Activated B cell treated with CpG ODN at 0.5 μM for 24 hours (primary cell): ENCODE results near the gene PAFAH2. TPM values are rescaled to one million over a fixed set of nuclear protein-coding genes. Genes with fewer than 3 reads are reported as not detected.

ENCODE experiments used
- ATAC-seq: fragments of 200-7000 bp; cut with Tn5 transposase; one replicate; pipeline ENCODE4 v1.10.0; 2021; ENCODE audit warnings: low read depth, mild to moderate bottlenecking, moderate library complexity
- CTCF ChIA-PET: fragments of 350-600 bp; sonication (Branson Sonifier 250); formaldehyde crosslinking; loops from one replicate; lab custom pipeline; 2021; ENCODE audit warnings: antibody characterized with exemption; lab: Charles Lee
- POLR2A ChIA-PET: fragments of 350-600 bp; sonication (Branson Sonifier 250); formaldehyde crosslinking; loops from one replicate; lab custom pipeline; 2021; ENCODE audit warnings: antibody characterized with exemption; lab: Charles Lee
- DNase-seq: peaks from one replicate; pipeline ENCODE4 v3.0.0; 2022
- H3K27ac Mint-ChIP-seq: one replicate; pipeline ENCODE4 v1.8.0; 2020; ENCODE audit warnings: mixed read lengths
- H3K27me3 Mint-ChIP-seq: one replicate; pipeline ENCODE4 v1.8.0; 2021; ENCODE audit warnings: mixed read lengths
- H3K36me3 Mint-ChIP-seq: one replicate; pipeline ENCODE4 v1.8.0; 2021; ENCODE audit warnings: low read depth, mixed read lengths
- H3K4me1 Mint-ChIP-seq: one replicate; pipeline ENCODE4 v1.8.0; 2021; ENCODE audit warnings: mixed read lengths
- H3K4me3 Mint-ChIP-seq: one replicate; pipeline ENCODE4 v1.8.0; 2020; ENCODE audit warnings: mild to moderate bottlenecking, mixed read lengths
- H3K9me3 Mint-ChIP-seq: one replicate; pipeline ENCODE4 v1.8.0; 2020; ENCODE audit warnings: mixed read lengths
- intact Hi-C: fragments of 100-400 bp; cut with micrococcal nuclease; formaldehyde crosslinking; loops from one replicate; pipeline ENCODE4 v1.15.1; 2024
- total RNA-seq: library from RNA; stranded (reverse); gene quantifications from 2 replicates; pipeline ENCODE4 v1.2.3, GENCODE V29; 2022
- TF ChIP-seq, protein P1 (sequence below): fragments of 200-600 bp; IDR thresholded peaks from one replicate; pipeline ENCODE4 v1.8.0; 2022; ENCODE audit warnings: antibody characterized with exemption, mild to moderate bottlenecking

The PAFAH2 gene
- total RNA-seq, 1 donor from 2014 or later = 5.4 TPM

- intact Hi-C loops = no loop called here
Measured at GRCh38 chr1:25926731-25927496, 70.9 kb downstream of the PAFAH2 start.

DNA sequence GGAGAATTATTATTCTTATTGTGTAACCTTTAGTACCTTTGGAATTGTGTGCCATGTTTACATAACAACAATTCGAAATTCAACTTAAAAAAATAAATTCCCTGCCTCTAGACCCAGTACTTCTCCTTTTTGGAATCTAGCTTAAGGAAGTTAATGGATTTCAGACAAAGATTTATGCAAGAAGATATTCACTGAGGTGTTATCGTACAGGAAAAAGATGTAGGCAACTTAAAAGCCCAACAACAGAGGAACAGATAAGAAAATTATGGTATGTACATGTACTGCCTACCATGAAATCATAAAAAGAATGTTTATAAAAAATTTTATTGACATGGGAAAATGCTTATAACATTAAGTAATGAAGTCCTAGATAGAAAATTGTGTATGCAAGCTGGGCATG, 73.4 kb downstream of the PAFAH2 start:
- CTCF ChIA-PET = no interaction called here
- intact Hi-C loops = no loop called here
- Mint-ChIP-seq H3K27me3 (peaks cover 41% of the 10 kb centered on the region), H3K9me3 (no peaks in the 10 kb centered on the region), H3K4me3 (no peak overlapping the region), H3K36me3 (no peaks in the 10 kb centered on the region), H3K27ac (no peak overlapping the region), H3K4me1 (peaks cover 13% of the 10 kb centered on the region)
- POLR2A ChIA-PET = interaction anchor here (0.7 kb wide), 1 partner anchor 27 kb away, joined by 8 read pairs; no protein-coding TSS in a partner anchor
- DNase-seq (no peak), ATAC-seq (no peak)
- TF ChIP-seq, protein P1, sequence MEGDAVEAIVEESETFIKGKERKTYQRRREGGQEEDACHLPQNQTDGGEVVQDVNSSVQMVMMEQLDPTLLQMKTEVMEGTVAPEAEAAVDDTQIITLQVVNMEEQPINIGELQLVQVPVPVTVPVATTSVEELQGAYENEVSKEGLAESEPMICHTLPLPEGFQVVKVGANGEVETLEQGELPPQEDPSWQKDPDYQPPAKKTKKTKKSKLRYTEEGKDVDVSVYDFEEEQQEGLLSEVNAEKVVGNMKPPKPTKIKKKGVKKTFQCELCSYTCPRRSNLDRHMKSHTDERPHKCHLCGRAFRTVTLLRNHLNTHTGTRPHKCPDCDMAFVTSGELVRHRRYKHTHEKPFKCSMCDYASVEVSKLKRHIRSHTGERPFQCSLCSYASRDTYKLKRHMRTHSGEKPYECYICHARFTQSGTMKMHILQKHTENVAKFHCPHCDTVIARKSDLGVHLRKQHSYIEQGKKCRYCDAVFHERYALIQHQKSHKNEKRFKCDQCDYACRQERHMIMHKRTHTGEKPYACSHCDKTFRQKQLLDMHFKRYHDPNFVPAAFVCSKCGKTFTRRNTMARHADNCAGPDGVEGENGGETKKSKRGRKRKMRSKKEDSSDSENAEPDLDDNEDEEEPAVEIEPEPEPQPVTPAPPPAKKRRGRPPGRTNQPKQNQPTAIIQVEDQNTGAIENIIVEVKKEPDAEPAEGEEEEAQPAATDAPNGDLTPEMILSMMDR = no peak

More at GRCh38 chr1:25926731-25927496, 70.9 kb downstream of the PAFAH2 start:
- Mint-ChIP-seq H3K4me1 (peaks cover 12% of the 10 kb centered on the region), H3K27me3 (peaks cover 38% of the 10 kb centered on the region), H3K27ac (no peak overlapping the region), H3K9me3 (no peaks in the 10 kb centered on the region), H3K4me3 (no peak overlapping the region), H3K36me3 (no peaks in the 10 kb centered on the region)
- CTCF ChIA-PET = no interaction called here
- DNase-seq (no peak), ATAC-seq (no peak)
- POLR2A ChIA-PET = no interaction called here
- TF ChIP-seq, protein P1 = no peak

DNA sequence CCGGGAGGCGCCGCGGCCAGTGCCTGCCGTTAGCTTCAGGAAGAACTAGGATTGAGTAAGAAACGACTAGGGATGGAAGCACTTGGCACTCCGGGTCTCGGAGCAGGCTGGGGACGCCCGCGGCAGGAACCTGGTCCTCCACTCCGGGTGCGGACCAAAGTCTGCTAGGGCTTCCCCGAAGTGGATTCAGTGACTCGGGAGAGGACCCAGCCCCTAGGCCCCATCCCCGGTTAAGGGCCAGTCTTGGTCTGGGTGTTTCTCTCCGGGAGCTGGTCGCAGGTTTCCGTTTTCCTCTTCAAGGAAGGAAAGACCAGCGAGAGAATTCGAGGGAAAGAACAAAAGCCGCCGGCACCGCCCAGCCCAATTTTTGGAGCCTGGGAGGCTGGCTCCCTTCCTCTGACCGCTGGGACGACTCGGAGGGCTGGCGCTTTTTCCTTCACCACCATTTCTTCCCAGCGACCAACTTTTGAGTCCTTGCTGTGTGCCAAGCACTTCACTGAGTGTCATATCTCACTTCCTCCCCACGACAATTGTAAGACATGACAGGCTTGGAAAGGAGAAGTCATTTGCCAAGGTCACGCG, 74.8 kb downstream of the PAFAH2 start:
- intact Hi-C loops = no loop called here
- no peaks in the 10 kb centered on the region for H3K9me3 Mint-ChIP-seq
- no peak overlapping the region for H3K27ac Mint-ChIP-seq
- peaks cover 35% of the 10 kb centered on the region for H3K27me3 Mint-ChIP-seq
- ATAC-seq (peak; percentile 25), DNase-seq (no peak)
- POLR2A ChIA-PET = interaction anchor here (0.8 kb wide), 1 partner anchor 17 kb away, joined by 7 read pairs; no protein-coding TSS in a partner anchor
- no peaks in the 10 kb centered on the region for H3K36me3 Mint-ChIP-seq
- CTCF ChIA-PET = no interaction called here
- peak overlapping the region; percentile 80 for H3K4me3 Mint-ChIP-seq
- H3K4me1 Mint-ChIP-seq = peaks cover 13% of the 10 kb centered on the region
- TF ChIP-seq, protein P1 = no peak

GRCh38 chr1:25922056-25922970, 75.5 kb downstream of the PAFAH2 start:
- Mint-ChIP-seq H3K27me3 (peaks cover 34% of the 10 kb centered on the region), H3K4me1 (peaks cover 13% of the 10 kb centered on the region)
- intact Hi-C loops = no loop called here

More at GRCh38 chr1:25922056-25922970, 75.5 kb downstream of the PAFAH2 start:
- TF ChIP-seq, protein P1 = no peak
- Mint-ChIP-seq H3K36me3 (no peaks in the 10 kb centered on the region), H3K4me3 (peak overlapping the region; percentile 80), H3K9me3 (no peaks in the 10 kb centered on the region), H3K27ac (no peak overlapping the region)
- POLR2A ChIA-PET = interaction anchor here (0.8 kb wide), 1 partner anchor 17 kb away, joined by 7 read pairs; no protein-coding TSS in a partner anchor
- DNase-seq = peak; percentile 29
- ATAC-seq = peak; percentile 31
- CTCF ChIA-PET = interaction anchor here (0.9 kb wide), 1 partner anchor 27 kb away, joined by 3 read pairs; no protein-coding TSS in a partner anchor
